ENCODE measurements around the gene COBLL1.

DNA sequence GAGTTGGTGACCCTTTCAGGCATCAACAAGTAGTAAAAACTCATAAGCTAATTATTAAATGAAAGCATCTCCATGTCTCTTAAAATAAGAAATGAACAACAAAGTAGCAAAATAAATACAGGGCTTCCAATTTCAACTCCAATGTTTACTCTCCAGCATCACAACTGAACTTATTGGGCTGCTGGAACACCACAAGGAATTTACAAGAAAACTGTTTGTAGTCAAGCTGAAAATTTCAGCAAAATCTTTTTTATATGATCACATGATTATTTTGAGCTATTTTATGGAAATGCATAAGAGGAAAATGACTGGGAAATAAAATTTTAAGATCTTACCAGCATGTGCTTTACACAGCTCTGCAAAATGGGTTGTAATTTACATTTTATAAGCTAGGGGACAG, 28.1 kb downstream of the COBLL1 start:
- TF ChIP-seq, protein P1, sequence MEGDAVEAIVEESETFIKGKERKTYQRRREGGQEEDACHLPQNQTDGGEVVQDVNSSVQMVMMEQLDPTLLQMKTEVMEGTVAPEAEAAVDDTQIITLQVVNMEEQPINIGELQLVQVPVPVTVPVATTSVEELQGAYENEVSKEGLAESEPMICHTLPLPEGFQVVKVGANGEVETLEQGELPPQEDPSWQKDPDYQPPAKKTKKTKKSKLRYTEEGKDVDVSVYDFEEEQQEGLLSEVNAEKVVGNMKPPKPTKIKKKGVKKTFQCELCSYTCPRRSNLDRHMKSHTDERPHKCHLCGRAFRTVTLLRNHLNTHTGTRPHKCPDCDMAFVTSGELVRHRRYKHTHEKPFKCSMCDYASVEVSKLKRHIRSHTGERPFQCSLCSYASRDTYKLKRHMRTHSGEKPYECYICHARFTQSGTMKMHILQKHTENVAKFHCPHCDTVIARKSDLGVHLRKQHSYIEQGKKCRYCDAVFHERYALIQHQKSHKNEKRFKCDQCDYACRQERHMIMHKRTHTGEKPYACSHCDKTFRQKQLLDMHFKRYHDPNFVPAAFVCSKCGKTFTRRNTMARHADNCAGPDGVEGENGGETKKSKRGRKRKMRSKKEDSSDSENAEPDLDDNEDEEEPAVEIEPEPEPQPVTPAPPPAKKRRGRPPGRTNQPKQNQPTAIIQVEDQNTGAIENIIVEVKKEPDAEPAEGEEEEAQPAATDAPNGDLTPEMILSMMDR (IDR thresholded peaks at IDR 0.05; ENCODE audit: low read depth, low read length): no peak
- no peak for TF ChIP-seq EZH2phosphoT487 (IDR thresholded peaks at IDR 0.05; ENCODE audit: low read depth)
